ENCODE results near the gene CADM1.

CADM1 gene

DNA sequence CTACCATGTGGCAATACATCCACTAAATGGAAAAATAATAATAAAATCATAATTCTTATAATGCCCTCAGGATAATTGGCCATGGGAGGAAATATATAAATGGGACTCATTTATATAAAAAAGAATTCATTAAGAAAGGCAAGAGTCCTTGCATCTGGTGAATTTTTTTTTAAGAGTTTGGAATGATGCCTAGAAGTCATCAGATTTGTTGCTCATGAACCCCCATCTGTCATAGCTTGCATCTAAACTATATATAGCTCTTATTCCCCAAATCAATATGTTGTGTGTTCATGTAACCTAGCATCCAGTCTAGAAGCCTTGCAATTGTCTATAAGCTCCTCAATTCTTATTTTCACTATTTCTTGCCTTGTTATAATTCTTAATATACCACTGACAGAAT lies 75.9 kb downstream of the CADM1 start:
- no peak for DNase-seq (ENCODE audit: low spot score)
- Histone ChIP-seq H3K27ac (ENCODE audit: poor library complexity, severe bottlenecking) (no peak overlapping the region), H3K4me1 (ENCODE audit: insufficient read depth, poor library complexity, severe bottlenecking) (no peaks in the 10 kb centered on the region), H3K9me3 (ENCODE audit: severe bottlenecking) (no peaks in the 10 kb centered on the region), H3K4me3 (ENCODE audit: severe bottlenecking) (no peak overlapping the region), H3K27me3 (ENCODE audit: insufficient read depth, poor library complexity, severe bottlenecking) (no peaks in the 10 kb centered on the region), H3K36me3 (ENCODE audit: low read depth) (no peaks in the 10 kb centered on the region)
- no peak for ATAC-seq (ENCODE audit: low read depth)
- TF ChIP-seq, protein P1, sequence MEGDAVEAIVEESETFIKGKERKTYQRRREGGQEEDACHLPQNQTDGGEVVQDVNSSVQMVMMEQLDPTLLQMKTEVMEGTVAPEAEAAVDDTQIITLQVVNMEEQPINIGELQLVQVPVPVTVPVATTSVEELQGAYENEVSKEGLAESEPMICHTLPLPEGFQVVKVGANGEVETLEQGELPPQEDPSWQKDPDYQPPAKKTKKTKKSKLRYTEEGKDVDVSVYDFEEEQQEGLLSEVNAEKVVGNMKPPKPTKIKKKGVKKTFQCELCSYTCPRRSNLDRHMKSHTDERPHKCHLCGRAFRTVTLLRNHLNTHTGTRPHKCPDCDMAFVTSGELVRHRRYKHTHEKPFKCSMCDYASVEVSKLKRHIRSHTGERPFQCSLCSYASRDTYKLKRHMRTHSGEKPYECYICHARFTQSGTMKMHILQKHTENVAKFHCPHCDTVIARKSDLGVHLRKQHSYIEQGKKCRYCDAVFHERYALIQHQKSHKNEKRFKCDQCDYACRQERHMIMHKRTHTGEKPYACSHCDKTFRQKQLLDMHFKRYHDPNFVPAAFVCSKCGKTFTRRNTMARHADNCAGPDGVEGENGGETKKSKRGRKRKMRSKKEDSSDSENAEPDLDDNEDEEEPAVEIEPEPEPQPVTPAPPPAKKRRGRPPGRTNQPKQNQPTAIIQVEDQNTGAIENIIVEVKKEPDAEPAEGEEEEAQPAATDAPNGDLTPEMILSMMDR (IDR thresholded peaks at IDR 0.05; ENCODE audit: poor library complexity, severe bottlenecking) = no peak

DNA sequence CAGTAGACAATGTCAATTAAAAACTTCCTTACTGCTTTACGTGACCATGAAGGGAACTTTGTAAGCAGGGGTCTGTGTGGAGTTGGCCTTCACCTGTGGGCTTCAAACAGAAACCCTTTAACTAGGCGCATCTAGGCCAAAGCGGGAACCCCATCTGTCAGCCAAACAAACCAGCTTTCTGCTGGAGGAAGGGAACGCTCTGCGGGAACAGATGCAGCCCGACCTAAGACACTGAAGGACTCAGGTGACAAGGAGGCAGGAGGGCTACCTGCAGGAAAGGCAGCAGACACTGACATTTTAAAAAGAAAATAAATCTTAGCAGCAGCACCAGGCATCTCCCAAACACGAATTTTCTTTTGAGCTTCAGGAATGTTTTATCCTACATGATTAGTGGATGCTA lies 78.4 kb downstream of the CADM1 start:
- no peaks in the 10 kb centered on the region for H3K27me3 ChIP-seq (ENCODE audit: insufficient read depth, poor library complexity, severe bottlenecking)
- no peaks in the 10 kb centered on the region for H3K9me3 ChIP-seq (ENCODE audit: severe bottlenecking)
- H3K27ac ChIP-seq (ENCODE audit: poor library complexity, severe bottlenecking) = no peak overlapping the region
- H3K4me1 ChIP-seq (ENCODE audit: insufficient read depth, poor library complexity, severe bottlenecking) = no peaks in the 10 kb centered on the region
- TF ChIP-seq, protein P1 (IDR thresholded peaks at IDR 0.05; ENCODE audit: poor library complexity, severe bottlenecking) = no peak
- H3K4me3 ChIP-seq (ENCODE audit: severe bottlenecking) = no peak overlapping the region
- no peak for DNase-seq (ENCODE audit: low spot score)
- no peak for ATAC-seq (ENCODE audit: low read depth)
- H3K36me3 ChIP-seq (ENCODE audit: low read depth) = no peaks in the 10 kb centered on the region

DNA sequence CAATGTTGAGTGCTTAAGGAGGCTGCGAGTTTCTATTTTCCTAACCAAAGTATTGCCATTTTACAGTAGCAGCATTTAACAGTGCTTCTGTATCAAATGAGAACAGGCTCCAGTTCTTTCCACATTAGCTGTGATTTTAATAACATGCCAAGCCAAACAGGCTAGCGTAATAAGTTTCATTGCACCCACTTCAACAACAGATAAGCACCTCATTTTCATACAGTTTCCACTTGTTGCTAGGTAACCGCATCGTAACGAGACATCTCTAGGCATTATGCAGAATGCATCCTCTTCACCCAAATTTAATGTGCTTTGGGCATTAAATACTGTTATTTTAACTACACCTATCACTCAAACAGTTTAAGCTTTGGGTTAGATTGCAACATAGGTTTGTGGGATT lies 79.0 kb downstream of the CADM1 start:
- Histone ChIP-seq H3K27ac (ENCODE audit: poor library complexity, severe bottlenecking) (no peak overlapping the region), H3K4me3 (ENCODE audit: severe bottlenecking) (no peak overlapping the region), H3K36me3 (ENCODE audit: low read depth) (no peaks in the 10 kb centered on the region), H3K27me3 (ENCODE audit: insufficient read depth, poor library complexity, severe bottlenecking) (no peaks in the 10 kb centered on the region), H3K9me3 (ENCODE audit: severe bottlenecking) (no peaks in the 10 kb centered on the region), H3K4me1 (ENCODE audit: insufficient read depth, poor library complexity, severe bottlenecking) (no peaks in the 10 kb centered on the region)
- ATAC-seq (ENCODE audit: low read depth) = no peak
- TF ChIP-seq, protein P1 (IDR thresholded peaks at IDR 0.05; ENCODE audit: poor library complexity, severe bottlenecking) = no peak
- DNase-seq (ENCODE audit: low spot score) = no peak

DNA sequence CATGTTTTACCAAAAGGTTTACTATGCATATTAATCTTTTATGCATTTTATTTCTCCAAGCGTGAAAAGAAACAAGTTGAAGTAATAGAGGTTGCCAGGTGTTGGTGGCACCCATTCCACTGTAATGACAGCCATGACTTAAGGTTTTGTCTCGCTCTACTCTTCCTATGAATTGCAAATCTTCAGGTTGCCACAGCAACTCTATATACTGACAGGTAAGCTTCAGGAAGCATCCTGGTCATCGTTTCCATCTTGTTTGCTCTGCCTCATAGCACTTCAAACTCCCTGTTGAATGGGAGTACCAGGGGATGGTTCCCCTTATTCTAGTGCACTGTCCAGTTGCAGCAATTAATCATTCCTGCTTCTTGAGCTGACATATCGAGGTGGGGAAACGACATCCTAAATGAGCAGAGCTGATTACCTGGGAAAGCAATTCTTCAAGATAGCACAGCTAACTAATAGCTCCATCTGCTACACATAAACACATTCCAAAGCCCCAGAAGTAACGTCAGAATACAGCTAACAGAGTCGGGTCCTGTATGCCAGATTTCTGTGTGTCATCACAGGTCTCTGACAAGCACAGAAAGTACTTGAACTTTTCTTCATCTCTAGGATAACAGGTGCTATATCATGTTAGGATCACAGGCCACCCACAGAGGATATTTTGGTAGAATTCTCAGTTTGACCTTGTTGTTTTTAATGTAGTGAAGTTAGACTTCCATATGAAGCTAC lies 80.3 kb downstream of the CADM1 start:
- H3K27ac ChIP-seq (ENCODE audit: poor library complexity, severe bottlenecking) = no peak overlapping the region
- H3K4me3 ChIP-seq (ENCODE audit: severe bottlenecking) = no peak overlapping the region
- H3K27me3 ChIP-seq (ENCODE audit: insufficient read depth, poor library complexity, severe bottlenecking) = no peaks in the 10 kb centered on the region
- H3K9me3 ChIP-seq (ENCODE audit: severe bottlenecking) = no peaks in the 10 kb centered on the region
- H3K36me3 ChIP-seq (ENCODE audit: low read depth) = no peaks in the 10 kb centered on the region
- TF ChIP-seq, protein P1 (IDR thresholded peaks at IDR 0.05; ENCODE audit: poor library complexity, severe bottlenecking) = no peak
- ATAC-seq (ENCODE audit: low read depth) (no peak), DNase-seq (ENCODE audit: low spot score) (no peak)
- H3K4me1 ChIP-seq (ENCODE audit: insufficient read depth, poor library complexity, severe bottlenecking) = no peaks in the 10 kb centered on the region

DNA sequence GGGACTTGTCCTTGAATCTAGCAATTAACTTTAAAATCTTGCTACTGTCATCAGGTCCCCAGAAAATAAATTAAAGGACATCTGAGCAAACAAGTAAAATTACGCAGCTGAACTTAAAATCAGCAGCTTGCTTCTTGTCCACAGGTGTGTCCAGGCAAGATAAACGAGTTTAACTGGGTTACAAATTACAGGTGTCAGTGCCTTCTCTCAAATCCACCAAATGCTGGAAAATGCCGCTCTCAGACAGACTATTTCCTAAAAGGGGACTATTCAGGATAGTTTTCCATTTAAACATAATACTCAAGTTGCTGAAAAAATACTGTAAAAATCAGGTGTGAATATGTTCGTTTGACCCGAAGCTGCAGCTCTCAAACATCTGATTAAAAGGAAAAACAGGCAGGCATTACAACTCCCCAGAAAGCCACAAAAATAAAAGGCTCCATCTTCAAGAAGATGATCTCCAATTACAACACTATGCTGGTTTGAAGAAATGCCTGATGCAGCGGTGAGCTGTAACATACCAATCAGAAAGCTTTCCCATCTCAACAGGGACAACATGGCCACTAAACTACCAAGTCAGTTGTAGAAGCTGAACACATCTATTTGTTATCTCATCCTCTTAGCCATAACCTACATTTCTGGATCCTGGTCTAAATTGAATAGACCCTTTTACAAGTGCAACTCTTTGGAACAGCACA lies 82.1 kb downstream of the CADM1 start:
- TF ChIP-seq, protein P1 (IDR thresholded peaks at IDR 0.05; ENCODE audit: poor library complexity, severe bottlenecking) = no peak
- DNase-seq (ENCODE audit: low spot score) (no peak), ATAC-seq (ENCODE audit: low read depth) (no peak)
- Histone ChIP-seq H3K36me3 (ENCODE audit: low read depth) (no peaks in the 10 kb centered on the region), H3K4me3 (ENCODE audit: severe bottlenecking) (no peak overlapping the region), H3K9me3 (ENCODE audit: severe bottlenecking) (no peaks in the 10 kb centered on the region), H3K27ac (ENCODE audit: poor library complexity, severe bottlenecking) (no peak overlapping the region), H3K27me3 (ENCODE audit: insufficient read depth, poor library complexity, severe bottlenecking) (no peaks in the 10 kb centered on the region), H3K4me1 (ENCODE audit: insufficient read depth, poor library complexity, severe bottlenecking) (no peaks in the 10 kb centered on the region)

Measured in RWPE2 (cell line).